Gastroesophageal sphincter (tissue), 4 donors: Measurements from ENCODE around the gene DCLK1. TPM values are rescaled to one million over a fixed set of nuclear protein-coding genes. Genes with fewer than 3 reads are reported as not detected.
A peak's percentile ranks its signal among the peaks of the same experiment; 100 is the strongest.

Experiments used
- ATAC-seq: fragments of 150-250 bp; one replicate; pipeline ENCODE4 v1.9.1; 2016; ENCODE audit warnings: mild to moderate bottlenecking, moderate library complexity
- H3K27ac ChIP-seq, 4 donors: fragments of 200-600 bp; sonication (generic) in 3 of 4; 1 replicate in 3 of 4; 2 replicates in 1 of 4; pipeline ENCODE4 v1.5.1; 2016 to 2019
- H3K27me3 ChIP-seq: fragments of 200-600 bp; sonication (generic); one replicate; pipeline ENCODE4 v1.5.1; 2019
- H3K36me3 ChIP-seq, 2 donors: fragments of 200-600 bp; sonication (generic); one replicate each; pipeline ENCODE4 v1.5.1; 2019; ENCODE audit warnings: control low read depth in 1 of 2
- H3K4me1 ChIP-seq, 3 donors: fragments of 200-600 bp; sonication (generic); 1 replicate in 2 of 3; 2 replicates in 1 of 3; pipeline ENCODE4 v1.5.1; 2016 to 2019; ENCODE audit warnings: control low read depth in 2 of 3
- H3K4me3 ChIP-seq, 2 donors: fragments of 200-600 bp; sonication (generic); one replicate each; pipeline ENCODE4 v1.5.1; 2019; ENCODE audit warnings: mild to moderate bottlenecking in 1 of 2, moderate library complexity in 1 of 2
- H3K9me3 ChIP-seq, 3 donors: fragments of 200-600 bp; sonication (generic); one replicate each; pipeline ENCODE4 v1.5.1; 2017 to 2019; ENCODE audit warnings: control low read depth in 2 of 3
- CTCF ChIP-seq, 4 experiments: fragments of 200-600 bp in 2 of 4; fragments of 450-650 bp in 2 of 4; sonication (generic) in 1 of 4; IDR thresholded peaks; one replicate each; pipeline ENCODE4 v1.5.1; 2017 to 2019; ENCODE audit warnings: antibody characterized with exemption in 4 of 4, mild to moderate bottlenecking in 2 of 4, moderate library complexity in 2 of 4
- EP300 ChIP-seq: sonication (generic); formaldehyde crosslinking; IDR thresholded peaks from one replicate; pipeline ENCODE4 v1.6.1; 2017; ENCODE audit warnings: antibody characterized with exemption, mild to moderate bottlenecking
- POLR2A ChIP-seq, 2 donors: fragments of 450-650 bp; IDR thresholded peaks; one replicate each; pipeline ENCODE4 v1.6.1; 2017; ENCODE audit warnings: antibody characterized with exemption in 2 of 2, mild to moderate bottlenecking in 2 of 2, moderate library complexity in 1 of 2
- POLR2AphosphoS5 ChIP-seq: sonication (generic); formaldehyde crosslinking; IDR thresholded peaks from one replicate; pipeline ENCODE4 v1.6.1; 2017; ENCODE audit warnings: antibody characterized with exemption
- WGBS, 2 donors: methylation state at CpG; one replicate each; pipeline ENCODE4 v1.1.5; 2018; ENCODE audit warnings: low coverage in 1 of 2; 5-methylcytosine and 5-hydroxymethylcytosine counted together
- total RNA-seq, 4 donors: library from RNA; depleted of rRNA; stranded (reverse); fragments of >200 nt; gene quantifications; one replicate each; pipeline ENCODE4 v1.1.0, GENCODE V29; 2016

The DCLK1 gene
- total RNA-seq, 4 donors from 2014 or later, result 26.9 to 68.3 (median 30.3) TPM

GRCh38 chr13:35817642-35818607 is 313.3 kb downstream of the DCLK1 start:
- 15 to 37% methylated on average over 4 to 5 of the region's 5 CpGs for WGBS, 2 donors
- Histone ChIP-seq H3K4me1 (peaks cover 2 to 28% (median 4%) of the 10 kb centered on the region in 3 donors), H3K4me3 (no peak overlapping the region), H3K9me3 (no peaks in the 10 kb centered on the region), H3K36me3 (no peaks in the 10 kb centered on the region), H3K27me3 (no peaks in the 10 kb centered on the region), H3K27ac (peak overlapping the region; percentile 61 to 73 (median 62))
- peak; percentile 84 for ATAC-seq
- TF ChIP-seq POLR2A (IDR thresholded peaks at IDR 0.05) (no peak), EP300 (no peak), POLR2AphosphoS5 (peak; percentile 47), CTCF (IDR thresholded peaks at IDR 0.05) (no peak)

- ATAC-seq, result no peak
- WGBS, 2 donors, result 67 to 75% methylated on average over 1 of the region's 1 CpG
- no peaks in the 10 kb centered on the region for H3K27me3 ChIP-seq
Measured at GRCh38 chr13:35814605-35815011, 316.6 kb downstream of the DCLK1 start.

GRCh38 chr13:35812736-35813135 is 318.4 kb downstream of the DCLK1 start:
- H3K36me3 ChIP-seq, result no peaks in the 10 kb centered on the region
- WGBS, 2 donors, result 46 to 57% methylated on average over 4 to 5 of the region's 6 CpGs
- no peak for TF ChIP-seq POLR2A (IDR thresholded peaks at IDR 0.05)
- TF ChIP-seq EP300, result no peak
- TF ChIP-seq CTCF (IDR thresholded peaks at IDR 0.05), result no peak
- TF ChIP-seq POLR2AphosphoS5, result no peak
- no peak overlapping the region for H3K4me3 ChIP-seq
- peak overlapping the region in 2 of 4 donors; percentile 21 to 43 for H3K27ac ChIP-seq
- H3K27me3 ChIP-seq, result no peaks in the 10 kb centered on the region
- no peak for ATAC-seq
- no peaks in the 10 kb centered on the region for H3K9me3 ChIP-seq
- H3K4me1 ChIP-seq, result peaks cover 0 to 21% (median 0%) of the 10 kb centered on the region in 3 donors

More at GRCh38 chr13:35814605-35815011, 316.6 kb downstream of the DCLK1 start:
- H3K4me3 ChIP-seq, result no peak overlapping the region
- no peak for TF ChIP-seq POLR2A (IDR thresholded peaks at IDR 0.05)
- no peak for TF ChIP-seq CTCF (IDR thresholded peaks at IDR 0.05)
- TF ChIP-seq POLR2AphosphoS5, result no peak
- no peak for TF ChIP-seq EP300
- H3K9me3 ChIP-seq, result no peaks in the 10 kb centered on the region
- H3K4me1 ChIP-seq, result peaks cover 2 to 35% (median 4%) of the 10 kb centered on the region in 3 donors
- no peaks in the 10 kb centered on the region for H3K36me3 ChIP-seq
- peak overlapping the region in 2 of 4 donors; percentile 4 to 6 for H3K27ac ChIP-seq

GRCh38 chr13:35810321-35810720 is 320.9 kb downstream of the DCLK1 start:
- no peaks in the 10 kb centered on the region for H3K27me3 ChIP-seq
- no peaks in the 10 kb centered on the region for H3K9me3 ChIP-seq
- H3K36me3 ChIP-seq, result peaks cover 0 to under 1% of the 10 kb centered on the region in 2 donors
- ATAC-seq, result no peak
- H3K4me3 ChIP-seq, result no peak overlapping the region
- no peak overlapping the region for H3K27ac ChIP-seq
- 88 to 100% methylated on average over 1 to 4 of the region's 4 CpGs for WGBS, 2 donors
- TF ChIP-seq POLR2AphosphoS5 (no peak), POLR2A (IDR thresholded peaks at IDR 0.05) (no peak), CTCF (IDR thresholded peaks at IDR 0.05) (no peak), EP300 (no peak)
- peaks cover 0 to 14% (median 0%) of the 10 kb centered on the region in 3 donors for H3K4me1 ChIP-seq
